Globus pallidus (tissue), 1 donor: ENCODE data around the gene GPR108.

Source experiments
- DNase-seq: peaks from one replicate; pipeline ENCODE4 v3.0.0-alpha.2; 2015; ENCODE audit warnings: low spot score

Gene GPR108

GRCh38 chr19:6707011-6707657 lies 30.2 kb downstream of the GPR108 start:
- no peak for DNase-seq

DNA sequence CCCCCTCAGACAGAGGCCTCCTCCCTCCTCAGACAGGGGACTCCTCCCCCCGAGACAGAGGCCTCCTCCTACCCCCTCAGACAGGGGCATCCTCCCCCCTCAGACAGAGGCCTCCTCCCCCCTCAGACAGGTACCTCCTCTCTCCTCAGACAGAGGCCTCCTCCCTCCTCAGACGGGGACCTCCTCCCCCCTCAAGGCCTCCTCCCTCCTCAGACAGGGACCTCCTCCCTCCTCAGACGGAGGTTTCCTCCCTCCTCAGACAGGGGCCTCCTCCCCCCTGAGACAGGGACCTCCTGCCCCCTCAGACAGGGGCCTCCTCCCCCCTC lies 30.8 kb downstream of the GPR108 start:
- DNase-seq = no peak

GRCh38 chr19:6705931-6706632 lies 31.3 kb downstream of the GPR108 start:
- no peak for DNase-seq

GRCh38 chr19:6700586-6701316 lies 36.6 kb downstream of the GPR108 start:
- no peak for DNase-seq

GRCh38 chr19:6699935-6700334 lies 37.4 kb downstream of the GPR108 start:
- no peak for DNase-seq

DNA sequence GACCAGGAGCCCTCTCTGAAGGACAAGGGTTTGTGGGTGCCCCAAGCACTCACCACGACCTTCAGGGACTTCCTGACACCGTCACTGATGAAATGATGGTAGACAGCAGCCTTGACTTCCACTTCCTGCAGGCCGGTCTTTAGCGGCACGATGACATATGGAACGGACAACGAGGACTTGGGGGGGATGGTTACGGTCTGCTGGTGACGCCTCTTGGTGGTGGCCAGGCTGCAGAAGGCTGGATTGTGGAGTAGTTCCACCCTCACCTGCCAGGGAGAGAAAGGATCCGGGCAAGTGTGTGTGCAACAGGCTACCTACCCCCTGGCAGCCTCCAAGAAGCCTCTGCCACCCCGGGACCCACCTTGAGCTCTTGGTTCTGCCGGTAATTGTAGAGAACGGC lies 40.1 kb downstream of the GPR108 start:
- no peak for DNase-seq

- no peak for DNase-seq
Observed at GRCh38 chr19:6696239-6696820, 41.0 kb downstream of the GPR108 start.

DNA sequence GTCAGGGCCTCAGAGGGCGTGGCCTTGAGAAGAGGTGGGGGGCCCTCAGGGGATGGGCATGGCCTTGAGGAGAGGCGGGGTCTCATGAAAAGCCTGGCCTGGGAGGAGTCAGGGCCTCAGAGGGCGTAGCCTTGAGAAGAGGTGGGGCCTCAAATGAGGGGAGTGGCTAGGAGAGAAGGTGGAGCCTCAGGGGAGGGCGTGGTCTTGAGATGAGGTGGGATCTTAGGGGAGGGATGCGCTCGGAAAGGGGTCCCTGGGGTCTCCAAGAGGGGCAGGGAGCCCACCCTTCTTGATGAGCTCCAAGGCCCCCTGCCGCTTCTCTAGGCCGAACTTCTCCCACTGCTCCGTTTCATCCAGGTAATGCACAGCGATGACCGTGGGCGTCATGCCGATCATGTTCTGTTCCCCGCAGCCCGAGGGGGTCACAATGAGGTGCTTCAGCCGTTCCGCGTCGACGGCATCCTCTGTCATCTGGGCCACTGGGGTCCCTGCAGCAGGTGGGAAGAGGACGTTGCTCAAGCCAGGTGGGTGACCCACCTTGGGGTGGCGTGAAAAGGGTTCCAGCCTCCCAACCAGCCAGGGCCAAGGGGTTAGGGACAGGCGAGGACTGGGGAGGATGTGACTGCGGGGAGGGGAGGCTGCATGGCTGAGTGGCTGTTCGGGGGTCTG lies 43.1 kb downstream of the GPR108 start:
- DNase-seq = no peak

- no peak for DNase-seq
Observed at GRCh38 chr19:6693681-6694080, 43.7 kb downstream of the GPR108 start.

GRCh38 chr19:6693056-6693471 lies 44.3 kb downstream of the GPR108 start:
- no peak for DNase-seq

DNA sequence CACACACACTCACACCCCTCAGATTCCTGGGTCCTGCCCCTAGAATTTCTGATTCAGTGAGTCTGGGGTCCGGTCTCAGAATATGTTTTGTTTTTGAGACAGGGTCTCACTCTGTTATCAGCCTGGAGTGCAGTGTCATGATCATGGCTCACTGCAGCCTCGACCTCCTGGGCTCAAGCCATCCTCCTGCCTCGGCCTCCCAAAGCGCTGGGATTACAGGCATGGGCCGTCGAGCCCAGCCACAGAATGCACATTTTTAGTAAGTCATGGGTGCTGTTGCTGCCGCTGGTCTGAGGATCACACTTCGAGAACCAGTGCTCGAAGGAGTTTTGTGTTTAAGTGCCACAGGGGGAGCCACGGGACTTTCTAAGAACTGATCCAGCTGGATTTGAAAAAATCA lies 45.4 kb downstream of the GPR108 start:
- DNase-seq = no peak

DNA sequence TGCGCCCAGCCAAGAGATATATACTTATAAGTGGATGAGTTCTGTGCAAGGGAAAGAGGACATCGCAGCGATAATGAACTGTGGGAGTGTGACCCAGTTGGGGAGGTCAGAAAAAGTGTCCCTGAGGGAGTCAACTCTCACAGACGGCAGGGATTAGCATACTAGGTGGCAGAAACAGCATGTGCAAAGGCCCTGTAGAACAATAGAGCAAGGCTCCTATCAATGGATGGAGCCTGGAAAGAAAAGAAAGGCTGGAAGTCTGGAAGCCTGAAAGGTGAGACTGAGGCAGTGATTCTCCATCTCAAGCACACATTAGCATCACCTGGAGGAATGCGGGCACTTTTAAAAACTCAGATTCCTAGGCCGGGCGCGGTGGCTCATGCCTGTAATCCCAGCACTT lies 46.0 kb downstream of the GPR108 start:
- no peak for DNase-seq

DNA sequence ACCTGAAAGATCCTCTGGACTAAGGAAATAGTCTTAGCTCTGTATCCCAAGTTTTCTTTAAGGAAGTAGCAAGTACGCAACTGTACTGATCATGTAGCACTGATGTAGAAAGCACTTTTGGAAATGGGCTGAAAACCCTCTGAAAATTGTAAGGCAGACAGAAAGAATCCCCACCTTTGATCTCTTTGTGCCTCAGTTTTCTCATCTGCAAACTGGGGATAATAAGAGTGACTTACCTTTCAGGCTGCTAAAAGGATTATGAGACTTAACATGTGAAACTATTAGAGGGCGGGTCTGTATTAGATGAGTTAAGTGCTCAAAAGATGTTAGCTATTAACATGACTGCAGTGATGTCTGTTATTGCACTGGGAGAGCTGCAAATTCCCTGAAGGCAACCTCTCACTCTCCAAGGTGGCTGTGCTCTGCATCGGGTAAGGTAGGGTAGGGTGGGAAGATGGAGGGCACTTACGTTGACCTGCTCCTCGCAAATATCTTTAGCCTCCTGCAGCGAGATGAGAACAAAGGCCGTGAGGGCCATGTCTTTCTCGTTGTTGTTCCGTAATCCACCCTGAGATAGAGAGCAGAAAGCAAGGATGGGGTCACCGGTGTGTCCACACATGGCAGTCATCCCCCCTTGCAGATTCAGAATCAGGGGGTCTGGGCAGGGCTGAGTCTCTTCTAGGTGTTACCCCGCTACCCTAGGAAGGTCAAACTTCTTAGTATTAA lies 47.1 kb downstream of the GPR108 start:
- no peak for DNase-seq

DNA sequence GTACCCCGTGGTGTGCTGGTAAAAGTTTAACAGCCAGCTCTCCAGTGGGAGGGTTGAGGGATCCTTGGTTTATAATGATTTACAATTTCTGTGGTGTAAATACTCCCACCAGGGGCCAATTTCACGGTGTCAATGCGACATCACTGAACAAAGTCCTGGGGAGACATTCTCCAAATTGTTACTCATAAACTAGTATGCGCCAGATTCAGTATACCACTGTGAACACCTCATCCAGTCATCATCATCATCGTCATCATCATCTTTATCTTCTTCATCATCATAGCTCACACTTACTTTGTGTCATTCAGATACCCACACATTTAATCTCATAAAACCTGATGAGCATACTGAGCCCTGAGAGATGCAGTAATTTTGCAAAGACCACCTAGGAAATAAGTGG lies 50.3 kb downstream of the GPR108 start:
- no peak for DNase-seq

- DNase-seq = no peak
Observed at GRCh38 chr19:6686628-6686975, 50.8 kb downstream of the GPR108 start.

- no peak for DNase-seq
Observed at GRCh38 chr19:6685962-6686627, 51.3 kb downstream of the GPR108 start.

DNA sequence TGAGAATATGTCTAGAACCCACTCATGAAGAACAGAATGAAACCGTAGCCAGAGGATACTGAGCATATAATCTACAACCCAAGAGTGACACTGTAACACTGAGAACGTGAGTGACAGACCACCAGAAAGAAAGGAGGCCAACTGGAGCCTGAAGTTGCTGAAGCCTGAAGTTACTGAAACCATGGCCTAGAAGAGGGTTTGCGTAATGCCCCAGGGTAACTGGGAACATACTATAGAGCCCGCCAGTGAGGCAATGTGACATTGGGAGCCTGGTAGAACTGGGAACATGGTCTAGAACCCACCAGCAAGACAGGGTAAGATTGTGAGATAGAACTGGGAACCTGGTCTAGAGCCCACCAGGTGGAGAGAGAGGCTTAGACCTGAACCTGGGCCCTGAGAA lies 51.9 kb downstream of the GPR108 start:
- DNase-seq = no peak

- no peak for DNase-seq
Observed at GRCh38 chr19:6683971-6684370, 53.4 kb downstream of the GPR108 start.

GRCh38 chr19:6682607-6683128 lies 54.7 kb downstream of the GPR108 start:
- no peak for DNase-seq

DNA sequence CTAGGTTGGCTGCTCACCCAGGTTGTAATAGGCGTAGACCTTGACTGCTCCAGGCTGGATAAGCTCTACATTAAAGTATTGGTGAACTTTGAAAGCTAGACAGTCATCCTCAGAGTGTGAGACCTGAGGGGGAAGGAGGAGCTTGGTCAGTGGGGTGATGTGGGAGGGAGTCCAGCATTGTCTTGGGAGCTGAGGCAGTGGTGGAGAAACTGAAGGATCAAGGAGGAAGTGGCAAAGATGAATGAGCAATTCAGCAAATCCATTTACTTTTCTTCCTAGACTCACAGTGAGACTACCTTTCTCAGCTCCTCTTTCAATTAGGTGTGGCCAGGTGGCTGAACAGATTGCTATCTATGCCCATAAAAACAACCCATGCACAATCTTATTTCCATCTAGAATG lies 57.2 kb downstream of the GPR108 start:
- no peak for DNase-seq
